ENCODE measurements around the gene CLDN25. TPM values are rescaled to one million over a fixed set of nuclear protein-coding genes. Genes with fewer than 3 reads are reported as not detected.

Gene CLDN25
- polyA plus RNA-seq, 1 donor (not counting 4 experiments of a cell fraction or from before 2014, with no cell fraction given) = not detected

DNA sequence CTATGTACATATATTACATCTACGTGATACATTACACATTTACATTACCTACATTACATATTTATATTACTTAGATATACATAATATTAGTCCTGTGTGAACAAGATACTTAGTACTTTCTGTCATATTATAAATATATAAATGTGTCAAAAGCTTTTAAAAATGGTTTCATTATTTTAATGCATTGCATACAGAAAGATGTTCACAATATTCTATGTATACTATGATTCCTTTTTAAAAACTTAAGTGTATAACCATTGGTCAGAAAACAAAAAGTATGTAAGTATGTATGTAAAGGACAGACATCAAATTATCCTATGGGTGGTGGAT, 5.5 kb upstream of the CLDN25 start:
- peak overlapping the region; percentile 24 for H3K4me2 ChIP-seq (ENCODE audit: control insufficient read depth, extremely low read depth, insufficient read depth, low read depth, low read length)
- dilution Hi-C loops (cut with MboI; ENCODE audit: extremely low pct_ligation_motif_present, low sequenced_read_pairs) = no loop called here
- peak overlapping the region; percentile 88 for H3K27ac ChIP-seq (ENCODE audit: control insufficient read depth, insufficient read depth, low read length)

GRCh38 chr11:113778111-113778910, 1.3 kb upstream of the CLDN25 start:
- Histone ChIP-seq H3K4me3 (ENCODE audit: control insufficient read depth in 2 of 3, extremely low read depth in 1 of 3, insufficient read depth in 2 of 3, low read depth in 1 of 3, low read length in 3 of 3) (peak overlapping the region; percentile 11 to 63 (median 62)), H3K4me2 (ENCODE audit: control insufficient read depth, extremely low read depth, insufficient read depth, low read depth, low read length) (peak overlapping the region; percentile 96)

More for the DNA sequence above, 5.5 kb upstream of the CLDN25 start:
- H4K20me1 ChIP-seq (ENCODE audit: control insufficient read depth, extremely low read depth, insufficient read depth, low read length) = no peaks in the 10 kb centered on the region
- H3K9me1 ChIP-seq (ENCODE audit: control insufficient read depth, extremely low read depth, insufficient read depth, low read length) = no peaks in the 10 kb centered on the region
- TF ChIP-seq EZH2 (IDR thresholded peaks at IDR 0.05; ENCODE audit: low read length) = no peak
- TF ChIP-seq, protein P1, sequence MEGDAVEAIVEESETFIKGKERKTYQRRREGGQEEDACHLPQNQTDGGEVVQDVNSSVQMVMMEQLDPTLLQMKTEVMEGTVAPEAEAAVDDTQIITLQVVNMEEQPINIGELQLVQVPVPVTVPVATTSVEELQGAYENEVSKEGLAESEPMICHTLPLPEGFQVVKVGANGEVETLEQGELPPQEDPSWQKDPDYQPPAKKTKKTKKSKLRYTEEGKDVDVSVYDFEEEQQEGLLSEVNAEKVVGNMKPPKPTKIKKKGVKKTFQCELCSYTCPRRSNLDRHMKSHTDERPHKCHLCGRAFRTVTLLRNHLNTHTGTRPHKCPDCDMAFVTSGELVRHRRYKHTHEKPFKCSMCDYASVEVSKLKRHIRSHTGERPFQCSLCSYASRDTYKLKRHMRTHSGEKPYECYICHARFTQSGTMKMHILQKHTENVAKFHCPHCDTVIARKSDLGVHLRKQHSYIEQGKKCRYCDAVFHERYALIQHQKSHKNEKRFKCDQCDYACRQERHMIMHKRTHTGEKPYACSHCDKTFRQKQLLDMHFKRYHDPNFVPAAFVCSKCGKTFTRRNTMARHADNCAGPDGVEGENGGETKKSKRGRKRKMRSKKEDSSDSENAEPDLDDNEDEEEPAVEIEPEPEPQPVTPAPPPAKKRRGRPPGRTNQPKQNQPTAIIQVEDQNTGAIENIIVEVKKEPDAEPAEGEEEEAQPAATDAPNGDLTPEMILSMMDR (optimal IDR thresholded peaks at IDR 0.05 in 1 of 3, IDR thresholded peaks at IDR 0.05 in 1 of 3, conservative IDR thresholded peaks at IDR 0.05 in 1 of 3; ENCODE audit: extremely low read depth in 1 of 3, insufficient read depth in 2 of 3, low read length in 3 of 3) = no peak
- H3K4me3 ChIP-seq (ENCODE audit: control insufficient read depth in 2 of 3, extremely low read depth in 1 of 3, insufficient read depth in 2 of 3, low read depth in 1 of 3, low read length in 3 of 3) = peak overlapping the region; percentile 63 to 97 (median 95)
- H3K36me3 ChIP-seq (ENCODE audit: control insufficient read depth in 2 of 2, extremely low read depth in 1 of 2, insufficient read depth in 2 of 2, low read length in 2 of 2) = peaks cover 0 to 5% of the 10 kb centered on the region in 2 experiments
- H3K9me3 ChIP-seq (ENCODE audit: control insufficient read depth, low read depth, low read length) = no peaks in the 10 kb centered on the region
- no peak for FAIRE-seq
- H3K4me1 ChIP-seq (ENCODE audit: control insufficient read depth, extremely low read depth, insufficient read depth, low read length) = peaks cover 14% of the 10 kb centered on the region
- DNase-seq (ENCODE audit: low read depth, low spot score) = no peak
- H2AFZ ChIP-seq (ENCODE audit: control insufficient read depth, low read length) = no peak overlapping the region
- peak overlapping the region; percentile 94 for H3K9ac ChIP-seq (ENCODE audit: control insufficient read depth, extremely low read depth, insufficient read depth, low read length)
- H3K79me2 ChIP-seq (ENCODE audit: control insufficient read depth, insufficient read depth, low read length) = peaks cover 35% of the 10 kb centered on the region
- no peaks in the 10 kb centered on the region for H3K27me3 ChIP-seq (ENCODE audit: control insufficient read depth, extremely low read depth, insufficient read depth, low read length)

More at GRCh38 chr11:113778111-113778910, 1.3 kb upstream of the CLDN25 start:
- peaks cover 2% of the 10 kb centered on the region for H3K79me2 ChIP-seq (ENCODE audit: control insufficient read depth, insufficient read depth, low read length)
- H2AFZ ChIP-seq (ENCODE audit: control insufficient read depth, low read length) = peak overlapping the region; percentile 84
- no peaks in the 10 kb centered on the region for H3K27me3 ChIP-seq (ENCODE audit: control insufficient read depth, extremely low read depth, insufficient read depth, low read length)
- dilution Hi-C loops (cut with MboI; ENCODE audit: extremely low pct_ligation_motif_present, low sequenced_read_pairs) = no loop called here
- H3K9me3 ChIP-seq (ENCODE audit: control insufficient read depth, low read depth, low read length) = no peaks in the 10 kb centered on the region
- no peaks in the 10 kb centered on the region for H4K20me1 ChIP-seq (ENCODE audit: control insufficient read depth, extremely low read depth, insufficient read depth, low read length)
- peak overlapping the region; percentile 82 for H3K27ac ChIP-seq (ENCODE audit: control insufficient read depth, insufficient read depth, low read length)
- peak overlapping the region; percentile 60 for H3K9ac ChIP-seq (ENCODE audit: control insufficient read depth, extremely low read depth, insufficient read depth, low read length)
- DNase-seq (ENCODE audit: low read depth, low spot score) = peak; percentile 63
- H3K9me1 ChIP-seq (ENCODE audit: control insufficient read depth, extremely low read depth, insufficient read depth, low read length) = no peaks in the 10 kb centered on the region
- peak; percentile 91 for FAIRE-seq
- peaks cover 8% of the 10 kb centered on the region for H3K4me1 ChIP-seq (ENCODE audit: control insufficient read depth, extremely low read depth, insufficient read depth, low read length)
- no peaks in the 10 kb centered on the region for H3K36me3 ChIP-seq (ENCODE audit: control insufficient read depth in 2 of 2, extremely low read depth in 1 of 2, insufficient read depth in 2 of 2, low read length in 2 of 2)
- TF ChIP-seq EZH2 (IDR thresholded peaks at IDR 0.05; ENCODE audit: low read length) = no peak
- TF ChIP-seq, protein P1 (optimal IDR thresholded peaks at IDR 0.05 in 1 of 3, IDR thresholded peaks at IDR 0.05 in 1 of 3, conservative IDR thresholded peaks at IDR 0.05 in 1 of 3; ENCODE audit: extremely low read depth in 1 of 3, insufficient read depth in 2 of 3, low read length in 3 of 3) = no peak

All from keratinocyte (primary cell).